Measurements from ENCODE around the gene TAS2R40.
"Not testable (repeated sequence)": the region's sequence is repeated elsewhere in the genome, so short reads cannot be mapped to it uniquely, and the experiment has no call there.

DNA sequence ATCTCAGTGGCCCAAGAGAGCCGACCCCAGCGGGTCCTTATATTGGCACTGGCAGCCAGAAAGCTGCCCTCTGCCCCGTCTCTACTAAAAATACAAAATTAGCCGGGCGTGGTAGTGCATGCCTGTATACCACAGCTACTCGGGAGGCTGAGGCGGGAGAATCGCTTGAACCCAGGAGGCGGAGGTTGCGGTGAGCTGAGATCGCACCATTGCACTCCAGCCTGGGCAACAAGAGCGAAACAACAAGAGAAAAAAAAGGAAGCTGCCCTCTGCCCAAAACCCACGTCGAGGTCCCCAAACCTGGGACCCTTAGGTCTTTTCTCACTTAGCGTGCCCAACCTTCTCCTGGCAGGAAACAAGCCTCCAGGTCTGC lies 42.3 kb downstream of the TAS2R40 start:
- not testable (repeated sequence) for TF ChIP-seq POLR2A, POLR2AphosphoS5 (IDR thresholded peaks at IDR 0.05)
- TF ChIP-seq, protein P1, sequence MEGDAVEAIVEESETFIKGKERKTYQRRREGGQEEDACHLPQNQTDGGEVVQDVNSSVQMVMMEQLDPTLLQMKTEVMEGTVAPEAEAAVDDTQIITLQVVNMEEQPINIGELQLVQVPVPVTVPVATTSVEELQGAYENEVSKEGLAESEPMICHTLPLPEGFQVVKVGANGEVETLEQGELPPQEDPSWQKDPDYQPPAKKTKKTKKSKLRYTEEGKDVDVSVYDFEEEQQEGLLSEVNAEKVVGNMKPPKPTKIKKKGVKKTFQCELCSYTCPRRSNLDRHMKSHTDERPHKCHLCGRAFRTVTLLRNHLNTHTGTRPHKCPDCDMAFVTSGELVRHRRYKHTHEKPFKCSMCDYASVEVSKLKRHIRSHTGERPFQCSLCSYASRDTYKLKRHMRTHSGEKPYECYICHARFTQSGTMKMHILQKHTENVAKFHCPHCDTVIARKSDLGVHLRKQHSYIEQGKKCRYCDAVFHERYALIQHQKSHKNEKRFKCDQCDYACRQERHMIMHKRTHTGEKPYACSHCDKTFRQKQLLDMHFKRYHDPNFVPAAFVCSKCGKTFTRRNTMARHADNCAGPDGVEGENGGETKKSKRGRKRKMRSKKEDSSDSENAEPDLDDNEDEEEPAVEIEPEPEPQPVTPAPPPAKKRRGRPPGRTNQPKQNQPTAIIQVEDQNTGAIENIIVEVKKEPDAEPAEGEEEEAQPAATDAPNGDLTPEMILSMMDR (IDR thresholded peaks at IDR 0.05), result not testable (repeated sequence)
